Activated CD4-positive, alpha-beta memory T cell treated with anti-CD3 and anti-CD28 coated beads, Interleukin-2, amount 10 ng/mL, durations not matched to agents 7 days and 5 days (primary cell): Measurements from ENCODE around the gene LIPT1. TPM values are rescaled to one million over a fixed set of nuclear protein-coding genes. Genes with fewer than 3 reads are reported as not detected.

ENCODE experiments used
- CTCF ChIA-PET: fragments of 350-600 bp; sonication (Branson Sonifier 250); formaldehyde crosslinking; loops from one replicate; lab custom pipeline; 2021; ENCODE audit warnings: antibody characterized with exemption, inconsistent platforms; lab: Charles Lee
- POLR2A ChIA-PET: fragments of 350-600 bp; sonication (Branson Sonifier 250); formaldehyde crosslinking; loops from one replicate; lab custom pipeline; 2021; ENCODE audit warnings: antibody characterized with exemption; lab: Charles Lee
- DNase-seq: peaks from one replicate; pipeline ENCODE4 v3.0.0-alpha.2; 2020
- H3K27ac Mint-ChIP-seq: one replicate; pipeline ENCODE4 v1.8.0; 2021; ENCODE audit warnings: mild to moderate bottlenecking, mixed read lengths
- H3K27me3 Mint-ChIP-seq: one replicate; pipeline ENCODE4 v1.8.0; 2021; ENCODE audit warnings: mixed read lengths
- H3K36me3 Mint-ChIP-seq: one replicate; pipeline ENCODE4 v1.8.0; 2021; ENCODE audit warnings: low read depth, mixed read lengths
- H3K4me1 Mint-ChIP-seq: one replicate; pipeline ENCODE4 v1.8.0; 2021; ENCODE audit warnings: mixed read lengths
- H3K4me3 Mint-ChIP-seq: one replicate; pipeline ENCODE4 v1.8.0; 2021; ENCODE audit warnings: mild to moderate bottlenecking, mixed read lengths
- H3K9me3 Mint-ChIP-seq: one replicate; pipeline ENCODE4 v1.8.0; 2021; ENCODE audit warnings: mixed read lengths
- total RNA-seq, 2 experiments: library from RNA; stranded (reverse); gene quantifications; one replicate each; pipeline ENCODE4 v1.2.3, GENCODE V29; 2021

LIPT1 gene
- total RNA-seq, 2 experiments from 2014 or later: 6.7 to 7.3 TPM

DNA sequence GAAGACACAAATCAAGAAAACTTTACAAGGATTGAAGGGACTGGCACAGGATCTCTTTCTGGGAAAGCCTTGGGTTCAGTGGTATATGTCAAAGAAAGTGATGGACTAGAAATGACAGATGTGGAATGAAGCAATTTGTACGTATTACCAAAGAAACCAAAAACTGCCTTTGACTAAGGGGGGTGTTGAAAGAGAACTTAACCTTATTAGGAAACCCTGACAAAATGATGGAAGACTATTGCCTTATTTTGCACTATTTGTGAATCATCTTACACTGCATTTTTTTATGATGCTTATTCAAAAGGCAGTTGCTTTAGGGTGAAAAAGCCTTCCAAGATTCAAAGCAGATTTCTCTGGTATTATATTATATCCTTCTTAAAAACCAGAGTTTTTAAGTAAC lies 4.1 kb upstream of the LIPT1 start:
- no peak for DNase-seq
- Mint-ChIP-seq H3K36me3 (no peaks in the 10 kb centered on the region), H3K4me1 (peaks cover 9% of the 10 kb centered on the region), H3K4me3 (no peak overlapping the region), H3K27ac (no peak overlapping the region), H3K9me3 (no peaks in the 10 kb centered on the region), H3K27me3 (no peaks in the 10 kb centered on the region)
- ChIA-PET CTCF (interaction anchor here (0.6 to 0.8 kb wide), 2 partner anchors 7 to 10 kb away, joined by 3 to 4 read pairs; partner anchors contain the start of gene C2orf15), POLR2A (no interaction called here)

GRCh38 chr2:99152199-99152895 lies 2.4 kb upstream of the LIPT1 start:
- ChIA-PET CTCF (no interaction called here), POLR2A (interaction anchor here (1.2 to 2.1 kb wide), 2 partner anchors 12 to 28 kb away, joined by 3 to 5 read pairs; partner anchors contain the start of gene C2orf15)
- Mint-ChIP-seq H3K27ac (no peak overlapping the region), H3K27me3 (no peaks in the 10 kb centered on the region), H3K9me3 (no peaks in the 10 kb centered on the region), H3K36me3 (peaks cover 9% of the 10 kb centered on the region), H3K4me1 (peaks cover 24% of the 10 kb centered on the region), H3K4me3 (no peak overlapping the region)
- no peak for DNase-seq

- Mint-ChIP-seq H3K9me3 (no peaks in the 10 kb centered on the region), H3K27ac (peak overlapping the region; percentile 72), H3K36me3 (peaks cover 14% of the 10 kb centered on the region), H3K27me3 (no peaks in the 10 kb centered on the region), H3K4me1 (peaks cover 29% of the 10 kb centered on the region), H3K4me3 (no peak overlapping the region)
- ChIA-PET CTCF (interaction anchor here (2.3 to 4.5 kb wide), 2 partner anchors 14 to 26 kb away, joined by 7 to 23 read pairs; no protein-coding TSS in a partner anchor), POLR2A (interaction anchor here (0.7 to 4.7 kb wide), 12 partner anchors 13 to 425 kb away, joined by 3 to 32 read pairs (median 4); partner anchors contain the start of genes C2orf15, MITD1, MRPL30 and TXNDC9)
- DNase-seq: no peak
Observed at GRCh38 chr2:99153921-99154604, 704 bp upstream of the LIPT1 start.

- ChIA-PET CTCF (interaction anchor here (1.5 to 4.5 kb wide), 3 partner anchors 11 to 23 kb away, joined by 5 to 23 read pairs (median 15); partner anchors contain the start of gene MITD1), POLR2A (interaction anchor here (1.3 to 4.7 kb wide), 4 partner anchors 13 to 427 kb away, joined by 3 to 32 read pairs (median 4); partner anchors contain the start of gene C2orf15)
- no peak for DNase-seq
- H3K27me3 Mint-ChIP-seq: no peaks in the 10 kb centered on the region
- no peak overlapping the region for H3K4me3 Mint-ChIP-seq
- H3K4me1 Mint-ChIP-seq: peaks cover 26% of the 10 kb centered on the region
- H3K27ac Mint-ChIP-seq: no peak overlapping the region
- no peaks in the 10 kb centered on the region for H3K9me3 Mint-ChIP-seq
- peaks cover 19% of the 10 kb centered on the region for H3K36me3 Mint-ChIP-seq
Observed at GRCh38 chr2:99156891-99157290, 2.1 kb downstream of the LIPT1 start.

- no peak for DNase-seq
- Mint-ChIP-seq H3K4me1 (peaks cover 26% of the 10 kb centered on the region), H3K27ac (no peak overlapping the region), H3K27me3 (no peaks in the 10 kb centered on the region), H3K4me3 (no peak overlapping the region), H3K9me3 (no peaks in the 10 kb centered on the region), H3K36me3 (peaks cover 24% of the 10 kb centered on the region)
- POLR2A ChIA-PET: interaction anchor here (1.6 to 4.7 kb wide), 2 partner anchors 11 to 17 kb away, joined by 4 to 32 read pairs; partner anchors contain the start of gene C2orf15
- CTCF ChIA-PET: interaction anchor here (0.7 to 4.5 kb wide), 6 partner anchors 7 to 322 kb away, joined by 3 to 23 read pairs (median 4); partner anchors contain the start of genes C2orf15 and MITD1
Observed at GRCh38 chr2:99158599-99158998, 3.8 kb downstream of the LIPT1 start.

- Mint-ChIP-seq H3K9me3 (no peaks in the 10 kb centered on the region), H3K27ac (no peak overlapping the region), H3K27me3 (no peaks in the 10 kb centered on the region), H3K4me1 (peaks cover 26% of the 10 kb centered on the region), H3K4me3 (no peak overlapping the region), H3K36me3 (peaks cover 31% of the 10 kb centered on the region)
- DNase-seq: no peak
- ChIA-PET CTCF (interaction anchor here (1.4 to 3.7 kb wide), 2 partner anchors 18 to 21 kb away, joined by 3 to 15 read pairs; partner anchors contain the start of genes C2orf15 and MITD1), POLR2A (no interaction called here)
Observed at GRCh38 chr2:99159594-99159993, 4.8 kb downstream of the LIPT1 start.

DNA sequence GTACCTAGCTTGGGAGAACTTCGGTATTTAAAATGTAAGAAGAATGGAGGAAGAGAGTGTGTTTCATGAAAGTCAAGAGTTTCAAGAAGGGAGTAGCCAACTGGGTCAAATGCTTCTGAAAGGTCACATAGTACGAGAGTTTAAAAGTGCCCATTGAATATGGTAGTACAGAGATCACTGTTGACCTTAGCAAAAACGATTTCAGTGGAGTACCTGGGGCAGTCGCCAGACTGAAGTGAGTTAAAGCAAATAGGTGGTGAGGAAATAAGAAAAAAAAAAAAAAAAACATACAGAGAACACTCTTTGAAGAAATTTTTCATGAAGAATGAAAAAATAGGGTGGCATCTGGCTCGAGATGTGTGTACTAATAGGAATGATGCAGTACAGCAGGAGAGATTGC lies 11.5 kb downstream of the LIPT1 start:
- ChIA-PET CTCF (interaction anchor here (0.7 to 1.5 kb wide), 4 partner anchors 8 to 281 kb away, joined by 4 read pairs; no protein-coding TSS in a partner anchor), POLR2A (interaction anchor here (0.7 to 1.5 kb wide), 2 partner anchors 10 to 14 kb away, joined by 3 to 6 read pairs; partner anchors contain the start of genes MITD1 and MRPL30)
- no peaks in the 10 kb centered on the region for H3K9me3 Mint-ChIP-seq
- H3K4me1 Mint-ChIP-seq: peaks cover 17% of the 10 kb centered on the region
- H3K4me3 Mint-ChIP-seq: no peak overlapping the region
- peaks cover 60% of the 10 kb centered on the region for H3K36me3 Mint-ChIP-seq
- peak overlapping the region; percentile 41 for H3K27ac Mint-ChIP-seq
- no peaks in the 10 kb centered on the region for H3K27me3 Mint-ChIP-seq
- DNase-seq: no peak

DNA sequence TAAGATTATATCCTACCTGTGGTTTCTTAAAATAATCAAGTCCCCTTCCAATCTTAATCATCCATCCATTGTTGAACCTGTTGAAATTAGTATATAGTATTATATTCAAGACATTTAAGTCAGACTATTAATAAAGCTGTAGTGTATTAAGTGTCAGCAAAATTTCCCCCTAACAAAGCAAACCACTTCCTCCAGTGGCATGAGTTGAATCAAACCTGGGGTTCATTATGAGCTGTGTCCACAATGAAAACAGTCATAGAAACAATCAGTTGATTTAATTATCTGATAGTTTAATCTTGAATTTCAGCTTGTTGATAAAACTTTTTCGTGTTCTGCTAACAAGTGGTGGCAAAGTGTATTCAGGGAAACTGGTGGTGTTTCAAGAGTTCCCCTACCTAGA lies 14.8 kb downstream of the LIPT1 start:
- CTCF ChIA-PET: interaction anchor here (0.6 to 3.3 kb wide), 4 partner anchors 9 to 321 kb away, joined by 3 to 23 read pairs (median 4); partner anchors contain the start of genes LIPT1, MITD1, MRPL30 and TSGA10
- Mint-ChIP-seq H3K4me3 (no peak overlapping the region), H3K36me3 (peaks cover 68% of the 10 kb centered on the region), H3K4me1 (peaks cover 24% of the 10 kb centered on the region), H3K9me3 (no peaks in the 10 kb centered on the region), H3K27me3 (no peaks in the 10 kb centered on the region), H3K27ac (peak overlapping the region; percentile 9)
- no peak for DNase-seq
- POLR2A ChIA-PET: interaction anchor here (1.0 to 2.4 kb wide), 3 partner anchors 11 to 14 kb away, joined by 4 to 15 read pairs (median 4); partner anchors contain the start of genes MITD1 and MRPL30

- ChIA-PET CTCF (interaction anchor here (0.5 kb wide), 1 partner anchor 334 kb away, joined by 3 read pairs; no protein-coding TSS in a partner anchor), POLR2A (no interaction called here)
- DNase-seq: no peak
Observed at GRCh38 chr2:99171377-99172140, 16.8 kb downstream of the LIPT1 start.

GRCh38 chr2:99180755-99181623 lies 26.2 kb downstream of the LIPT1 start, which contains the start of the genes MITD1 and MRPL30:
Gene MITD1, minus strand, starts transcription at chr2:99181058. Its CDS starts 77 bp downstream, at chr2:99180981.
Gene MRPL30, plus strand, starts transcription at chr2:99181184. Its CDS starts 5,020 bp downstream, at chr2:99186204.
- Mint-ChIP-seq H3K4me3 (peak within 1 kb of the TSS; percentile 97), H3K27ac (peak within 1 kb of the TSS; percentile 88), H3K36me3 (peaks cover 16% of the 10 kb centered on the region), H3K9me3 (no peaks in the 10 kb centered on the region), H3K4me1 (peaks cover 46% of the 10 kb centered on the region), H3K27me3 (no peaks in the 10 kb centered on the region)
- ChIA-PET CTCF (interaction anchor here (0.6 to 2.2 kb wide), 12 partner anchors 12 to 1519 kb away, joined by 3 to 19 read pairs (median 6); partner anchors contain the start of genes C2orf15, EIF5B, LIPT1 and REV1), POLR2A (interaction anchor here (0.6 to 3.6 kb wide), 17 partner anchors 9 to 741 kb away, joined by 3 to 36 read pairs (median 3); partner anchors contain the start of genes C2orf15, EIF5B, LIPT1 and REV1)
- DNase-seq: peak; percentile 93

More at GRCh38 chr2:99171377-99172140, 16.8 kb downstream of the LIPT1 start:
- H3K4me3 Mint-ChIP-seq: no peak overlapping the region
- H3K4me1 Mint-ChIP-seq: peaks cover 29% of the 10 kb centered on the region
- H3K27me3 Mint-ChIP-seq: no peaks in the 10 kb centered on the region
- no peaks in the 10 kb centered on the region for H3K9me3 Mint-ChIP-seq
- peaks cover 55% of the 10 kb centered on the region for H3K36me3 Mint-ChIP-seq
- H3K27ac Mint-ChIP-seq: no peak overlapping the region

- CTCF ChIA-PET: interaction anchor here (0.8 to 2.2 kb wide), 2 partner anchors 41 to 155 kb away, joined by 3 to 19 read pairs; partner anchors contain the start of genes EIF5B and TXNDC9
- H3K4me3 Mint-ChIP-seq: peak overlapping the region; percentile 97
Observed at GRCh38 chr2:99181624-99182000, 26.8 kb downstream of the LIPT1 start.

More at GRCh38 chr2:99181624-99182000, 26.8 kb downstream of the LIPT1 start:
- H3K4me1 Mint-ChIP-seq: peaks cover 45% of the 10 kb centered on the region
- H3K36me3 Mint-ChIP-seq: peaks cover 19% of the 10 kb centered on the region
- H3K27me3 Mint-ChIP-seq: no peaks in the 10 kb centered on the region
- H3K9me3 Mint-ChIP-seq: no peaks in the 10 kb centered on the region
- DNase-seq: no peak
- H3K27ac Mint-ChIP-seq: peak overlapping the region; percentile 88
- POLR2A ChIA-PET: interaction anchor here (0.6 to 3.6 kb wide), 8 partner anchors 13 to 742 kb away, joined by 3 to 36 read pairs (median 10); partner anchors contain the start of genes C2orf15, EIF5B, LIPT1 and REV1
